Measurements from ENCODE around the gene ARMC6.
"Not testable (repeated sequence)": the region's sequence is repeated elsewhere in the genome, so short reads cannot be mapped to it uniquely, and the experiment has no call there.

The ARMC6 gene

DNA sequence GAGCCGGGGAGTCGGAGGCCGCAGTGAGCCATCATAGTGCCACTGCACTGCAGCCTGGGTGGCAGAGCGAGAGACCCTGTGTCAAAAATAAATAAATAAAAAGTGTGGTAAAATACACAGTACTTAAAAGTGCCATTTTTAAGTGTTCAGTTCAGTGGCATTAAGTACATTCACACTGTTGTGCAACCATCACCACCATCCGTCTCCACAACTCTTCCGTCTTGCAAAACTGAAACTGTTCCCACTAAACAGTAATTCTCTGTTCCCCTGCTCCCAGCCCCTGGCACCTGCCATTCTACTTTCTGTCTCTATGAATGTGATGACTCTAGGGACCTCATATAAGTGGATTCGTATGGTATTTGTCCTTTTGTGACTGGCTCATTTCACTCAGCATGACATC, 43.7 kb downstream of the ARMC6 start:
- no peak for DNase-seq

DNA sequence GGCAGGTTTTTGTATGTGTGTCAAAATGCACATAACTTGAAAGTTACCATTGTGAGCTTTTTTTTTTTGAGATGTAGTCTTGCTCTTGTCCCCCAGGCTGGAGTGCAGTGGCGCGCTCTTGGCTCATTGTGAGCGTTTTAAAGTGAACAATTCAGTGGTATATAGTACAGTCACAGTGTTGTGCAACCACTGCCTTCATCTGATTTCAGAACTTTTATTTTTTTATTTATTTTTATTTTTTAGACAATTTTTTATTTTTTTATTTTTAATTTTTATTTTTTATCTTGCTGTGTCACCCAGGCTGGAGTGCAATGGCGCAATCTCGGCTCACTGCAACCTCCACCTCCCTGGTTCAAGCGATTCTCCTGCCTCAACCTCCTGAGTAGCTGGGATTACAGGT, 45.4 kb downstream of the ARMC6 start:
- DNase-seq: no peak

DNA sequence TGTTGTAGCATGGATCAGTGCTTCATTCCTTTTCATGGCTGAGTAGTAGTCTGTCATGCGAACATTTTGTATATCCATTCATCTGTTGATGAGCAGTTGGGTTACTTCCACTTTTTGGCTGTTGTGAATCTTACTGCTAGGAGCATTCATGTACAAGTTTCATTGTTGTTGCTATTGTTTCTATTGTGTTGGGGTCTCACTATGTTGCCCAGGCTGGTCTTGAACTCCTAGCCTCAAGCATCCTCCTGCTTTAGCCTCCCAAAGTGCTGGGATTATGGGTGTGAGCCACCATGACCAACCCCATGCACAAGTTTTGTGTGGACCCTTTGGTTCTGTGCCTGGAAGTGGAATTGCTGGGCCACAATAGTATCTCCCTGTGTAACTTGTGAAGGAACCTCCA, 46.2 kb downstream of the ARMC6 start:
- no peak for DNase-seq

DNA sequence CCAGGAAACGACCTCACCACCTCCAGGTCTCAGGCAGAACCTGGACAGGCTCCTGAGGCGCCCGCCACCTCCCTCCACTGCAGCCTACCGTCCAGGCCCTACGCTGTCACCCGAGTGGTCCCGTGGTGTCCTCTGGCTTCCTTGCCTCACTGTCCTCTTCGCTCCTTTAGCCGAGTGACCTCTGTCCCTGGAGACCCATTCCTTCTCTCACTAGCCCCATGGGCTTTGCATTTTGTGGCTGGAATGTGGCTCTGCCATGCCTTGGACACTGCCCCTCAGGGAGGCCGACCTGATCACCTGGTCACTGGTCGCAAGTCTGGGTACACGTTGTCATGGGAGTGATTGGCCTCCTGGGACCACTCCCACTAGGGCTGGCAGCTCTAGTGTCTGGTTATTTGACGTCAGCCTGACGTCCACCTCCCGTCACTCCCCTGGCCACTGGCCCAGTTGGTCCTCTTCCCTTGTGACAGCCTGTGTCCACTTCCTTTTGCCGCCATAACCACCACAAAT, 48.3 kb downstream of the ARMC6 start:
- no peak for DNase-seq

DNA sequence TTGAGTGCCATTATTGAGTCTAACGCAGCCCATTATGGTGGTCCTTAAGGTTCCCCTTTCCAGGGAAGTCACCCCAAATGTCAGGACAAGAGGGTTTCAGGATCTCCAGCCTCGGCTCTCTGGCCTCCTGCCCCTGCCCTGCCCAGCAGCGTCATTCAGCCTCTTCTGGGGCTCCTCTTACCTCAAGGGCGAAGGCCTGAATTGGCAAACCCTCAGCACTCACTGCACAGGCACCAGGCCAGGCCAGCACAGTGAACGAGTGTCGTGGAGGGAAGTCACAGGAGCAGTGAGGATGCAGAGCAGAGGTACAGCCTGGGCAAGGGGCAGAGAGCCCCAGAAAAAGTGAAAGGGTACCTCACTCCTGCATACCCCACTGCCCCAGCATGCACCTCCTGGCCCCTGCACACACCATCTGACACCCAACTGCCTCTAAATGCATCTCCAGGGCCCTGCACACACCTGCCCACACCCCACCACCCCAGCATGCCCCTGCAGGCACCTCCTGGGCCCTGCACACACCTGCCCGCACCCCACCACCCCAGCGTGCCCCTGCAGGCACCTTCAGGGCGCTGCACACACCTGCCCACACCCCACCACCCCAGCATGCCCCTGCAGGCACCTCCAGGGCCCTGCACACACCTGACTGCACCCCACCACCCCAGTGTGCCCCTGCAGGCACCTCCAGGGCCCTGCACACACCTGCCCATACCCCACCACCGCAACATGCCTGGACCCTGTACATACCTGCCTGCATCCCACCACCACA, 50.2 kb downstream of the ARMC6 start:
- DNase-seq: no peak

DNA sequence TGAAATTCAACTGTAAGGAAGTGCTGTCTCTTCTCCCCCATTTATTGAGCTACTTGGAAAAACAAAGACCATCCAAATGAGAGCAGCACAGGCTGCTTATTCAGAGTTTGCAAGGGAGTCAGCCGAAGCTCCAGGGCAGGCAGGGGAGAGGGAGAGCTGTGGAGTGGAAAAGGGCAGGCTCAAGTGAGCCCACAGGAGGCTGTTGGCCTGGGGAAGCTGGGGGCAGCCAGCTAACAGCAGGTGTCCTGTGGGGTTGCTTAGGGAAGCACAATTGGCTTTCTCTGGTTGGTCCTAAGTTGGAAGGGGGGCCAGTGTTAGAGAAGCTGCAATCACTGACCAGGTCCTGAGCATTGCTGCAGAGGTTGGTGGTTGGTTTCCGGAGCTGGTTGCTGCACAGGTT, 54.3 kb downstream of the ARMC6 start:
- DNase-seq: no peak

DNA sequence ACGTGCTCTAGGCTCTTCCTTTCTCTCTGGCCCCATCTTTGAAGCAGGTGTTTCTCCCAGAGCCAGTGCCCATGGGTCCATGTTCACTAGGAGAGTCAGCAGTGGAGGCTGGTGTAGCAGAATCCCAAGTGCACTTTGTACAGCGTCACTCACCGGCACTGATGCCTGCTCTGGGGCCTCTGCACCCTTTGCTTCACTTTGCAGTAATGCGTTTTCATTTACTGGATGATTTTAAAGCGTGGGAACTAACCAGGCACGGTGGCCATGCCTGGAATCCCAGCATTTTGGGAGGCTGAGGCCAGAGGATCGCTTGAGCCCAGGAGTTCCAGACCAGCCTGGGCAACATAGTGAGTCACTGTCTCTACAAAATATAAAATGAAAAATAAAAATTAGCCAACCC, 61.1 kb downstream of the ARMC6 start:
- no peak for DNase-seq

DNA sequence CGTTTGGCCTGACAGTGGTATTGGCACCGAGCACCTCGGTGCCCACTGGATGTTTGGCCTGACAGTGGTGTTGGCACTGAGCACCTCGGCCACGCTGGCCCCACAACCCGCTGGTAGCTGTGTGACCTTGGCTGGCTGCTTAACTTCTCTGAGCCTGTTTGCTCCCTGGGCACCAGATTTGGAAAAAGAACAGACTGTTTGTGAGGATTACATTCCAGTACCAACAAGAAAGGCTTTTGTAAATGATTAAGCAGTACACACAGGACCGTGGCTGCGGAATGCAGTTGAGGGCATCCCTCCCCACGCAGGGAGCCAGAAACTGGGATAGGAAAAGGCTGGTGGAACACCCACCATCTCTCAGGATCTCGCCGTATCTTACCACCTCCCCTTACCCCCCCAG, 62.3 kb downstream of the ARMC6 start:
- no peak for DNase-seq

DNA sequence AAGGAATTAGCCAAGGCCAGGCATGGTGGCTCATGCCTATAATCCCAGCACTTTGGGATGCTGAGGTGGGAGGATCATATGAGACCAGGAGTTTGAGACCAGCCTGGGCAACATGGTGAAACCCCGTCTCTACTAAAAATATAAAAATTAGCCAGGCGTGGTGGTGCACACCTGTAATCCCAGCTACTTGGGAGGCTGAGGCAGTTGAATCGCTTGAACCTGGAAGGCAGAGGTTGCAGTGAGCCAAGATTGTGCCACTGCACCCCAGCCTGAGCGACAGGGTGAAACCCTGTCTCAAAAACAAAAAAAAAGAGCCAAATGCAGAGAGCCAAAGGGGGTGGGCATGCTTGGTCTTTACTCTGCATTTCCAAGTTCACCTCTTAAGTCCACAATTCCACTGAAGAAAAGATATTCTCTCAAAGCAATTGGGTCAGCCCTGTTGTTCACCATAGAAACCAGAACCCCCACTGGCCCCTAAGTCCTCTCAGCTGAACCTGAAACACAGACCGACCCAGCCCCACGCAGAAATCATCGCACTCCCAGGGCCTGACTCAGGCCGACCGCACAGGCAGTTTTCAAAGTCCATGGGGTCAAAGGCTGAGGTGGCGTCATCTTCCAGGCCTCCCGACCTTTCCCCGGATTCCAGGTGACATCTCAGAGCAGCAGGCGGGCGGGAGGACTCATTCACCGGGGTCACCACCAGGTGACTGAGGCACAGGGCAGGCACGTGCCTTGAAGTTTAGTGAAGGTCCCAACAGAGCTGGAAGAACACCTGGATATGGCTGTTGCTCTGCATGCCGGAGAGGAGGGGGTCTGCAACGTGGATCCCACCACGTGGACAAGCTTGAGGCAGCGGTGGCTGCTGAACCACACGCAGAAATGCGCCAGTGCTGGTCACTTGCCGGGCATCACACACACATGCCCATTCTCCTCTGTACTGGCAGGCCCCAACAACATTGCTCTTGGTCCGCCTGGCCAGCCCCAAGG, 63.5 kb downstream of the ARMC6 start:
- DNase-seq: no peak

DNA sequence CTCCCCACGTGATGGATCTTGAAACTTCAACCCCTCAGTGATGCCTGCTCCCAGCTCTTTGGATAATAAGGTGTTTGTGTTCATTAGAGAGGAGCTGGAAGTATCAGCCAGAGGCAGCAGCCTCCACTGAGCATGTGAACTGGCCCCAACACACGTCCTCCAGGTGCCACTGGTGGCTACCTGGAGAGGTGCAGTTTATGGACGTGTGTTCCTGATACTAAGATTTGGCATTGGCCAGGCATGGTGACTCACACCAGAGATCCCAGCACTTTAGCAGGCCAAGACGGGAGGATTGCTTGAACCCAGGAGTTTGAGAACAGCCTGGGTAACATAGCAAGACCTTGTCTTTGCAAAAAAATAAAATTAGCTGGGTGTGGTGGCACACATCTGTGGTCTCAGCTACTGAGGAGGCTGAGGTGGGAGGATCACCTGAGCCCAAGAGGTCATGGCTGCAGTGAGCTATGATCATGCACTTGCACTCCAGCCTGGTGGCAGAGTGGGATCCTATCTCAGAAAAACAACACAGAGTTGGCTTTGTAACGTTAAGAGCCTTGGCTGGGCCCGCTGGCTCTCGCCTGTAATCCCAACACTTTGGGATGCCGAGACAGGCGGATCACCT, 64.8 kb downstream of the ARMC6 start:
- DNase-seq: no peak

DNA sequence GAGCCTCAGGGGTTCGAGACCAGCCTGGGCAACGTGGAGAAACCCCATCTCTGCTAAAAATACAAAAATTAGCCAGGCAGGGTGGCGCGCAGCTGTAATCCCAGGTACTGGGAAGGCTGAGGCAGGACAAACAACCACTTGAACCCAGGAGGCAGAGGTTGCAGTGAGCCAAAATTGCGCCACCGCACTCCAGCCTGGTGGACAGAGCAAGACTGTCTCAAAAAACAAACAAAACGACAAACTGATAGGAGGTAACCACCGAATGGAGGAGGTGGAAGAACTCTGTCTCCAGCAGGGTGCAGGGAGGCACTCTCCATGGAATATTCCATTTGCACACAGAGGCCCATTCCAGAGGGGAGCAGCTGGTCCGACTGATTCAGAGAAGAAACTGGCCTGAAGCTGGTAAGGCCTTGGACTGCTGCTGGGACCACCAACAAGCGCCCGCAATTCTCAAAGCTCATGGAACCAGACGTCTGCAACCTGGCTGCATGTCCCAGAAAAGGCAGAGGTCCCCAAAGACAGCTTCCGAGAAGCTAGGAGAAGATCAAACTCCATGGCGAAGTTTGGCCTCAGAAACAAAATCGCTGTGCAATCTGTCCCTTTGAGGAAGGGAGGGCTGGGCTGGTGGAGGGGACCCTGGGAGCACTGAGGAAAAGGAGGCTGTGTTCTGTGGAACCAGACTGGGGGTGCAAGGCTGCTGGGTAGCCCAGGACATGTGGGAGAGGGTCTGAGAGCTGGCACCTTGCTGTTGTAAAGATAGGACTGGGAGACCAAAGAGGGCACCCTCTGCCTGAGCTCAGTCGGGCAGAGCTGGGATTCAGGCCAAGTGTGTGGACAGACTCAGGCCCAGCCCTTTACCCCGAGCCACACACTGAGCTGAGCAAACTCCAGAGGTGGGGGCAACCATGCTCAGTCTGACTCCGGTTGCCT, 65.6 kb downstream of the ARMC6 start:
- DNase-seq: no peak

DNA sequence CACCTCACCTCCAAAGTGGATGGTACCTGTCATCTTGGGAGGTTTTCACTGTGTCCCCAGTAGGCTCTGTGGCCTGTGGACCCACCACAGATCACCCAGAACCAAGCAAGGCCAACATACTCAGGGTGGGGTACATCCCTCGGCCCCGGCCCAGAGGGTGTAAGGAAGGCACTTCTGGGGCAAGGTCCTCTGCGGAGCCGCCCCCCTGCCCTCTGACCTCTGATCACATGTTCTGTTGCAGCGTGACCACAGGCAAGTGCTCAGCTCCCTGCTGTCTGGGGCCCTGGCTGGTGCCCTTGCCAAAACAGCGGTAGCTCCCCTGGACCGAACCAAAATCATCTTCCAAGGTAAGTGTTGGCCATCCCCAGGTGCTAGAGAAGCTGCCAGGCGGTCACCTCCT, 68.1 kb downstream of the ARMC6 start:
- DNase-seq: no peak

DNA sequence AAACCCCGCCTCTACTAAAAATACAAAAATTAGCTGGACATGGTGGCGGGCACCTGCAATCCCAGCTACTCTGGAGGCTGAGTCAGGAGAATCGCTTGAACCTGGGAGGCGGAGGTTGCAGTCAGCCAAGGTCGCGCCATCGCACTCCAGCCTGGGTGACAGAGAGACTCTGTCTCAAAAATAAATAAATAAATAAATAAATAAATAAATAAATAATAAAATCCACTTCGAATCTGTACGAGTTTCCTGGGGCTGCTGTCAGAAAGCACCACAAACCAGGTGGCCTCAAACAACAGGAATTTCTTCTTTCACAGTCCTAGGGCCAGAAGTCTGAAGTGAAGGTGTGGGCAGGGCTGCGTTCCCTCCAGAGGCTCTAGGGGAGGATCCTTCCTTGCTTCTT, 69.2 kb downstream of the ARMC6 start:
- DNase-seq: not testable (repeated sequence)

DNA sequence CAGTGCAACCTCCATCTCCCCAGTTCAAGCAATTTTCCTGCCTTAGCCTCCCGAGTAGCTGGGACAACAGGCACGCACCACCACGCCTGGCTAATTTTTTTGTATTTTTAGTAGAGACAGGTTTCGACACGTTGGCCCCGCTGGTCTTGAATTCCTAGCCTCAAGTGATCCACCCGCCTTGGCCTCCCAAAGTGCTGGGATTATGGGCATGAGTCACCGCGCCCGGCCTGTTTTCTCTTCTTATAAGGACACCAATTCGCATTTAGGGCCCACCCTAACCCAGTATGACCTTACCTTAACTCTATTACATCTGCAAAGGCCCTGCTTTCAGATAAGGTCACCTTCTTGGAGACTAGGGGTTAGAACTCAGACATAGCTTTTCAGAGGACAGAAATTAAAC, 69.8 kb downstream of the ARMC6 start:
- DNase-seq: no peak

DNA sequence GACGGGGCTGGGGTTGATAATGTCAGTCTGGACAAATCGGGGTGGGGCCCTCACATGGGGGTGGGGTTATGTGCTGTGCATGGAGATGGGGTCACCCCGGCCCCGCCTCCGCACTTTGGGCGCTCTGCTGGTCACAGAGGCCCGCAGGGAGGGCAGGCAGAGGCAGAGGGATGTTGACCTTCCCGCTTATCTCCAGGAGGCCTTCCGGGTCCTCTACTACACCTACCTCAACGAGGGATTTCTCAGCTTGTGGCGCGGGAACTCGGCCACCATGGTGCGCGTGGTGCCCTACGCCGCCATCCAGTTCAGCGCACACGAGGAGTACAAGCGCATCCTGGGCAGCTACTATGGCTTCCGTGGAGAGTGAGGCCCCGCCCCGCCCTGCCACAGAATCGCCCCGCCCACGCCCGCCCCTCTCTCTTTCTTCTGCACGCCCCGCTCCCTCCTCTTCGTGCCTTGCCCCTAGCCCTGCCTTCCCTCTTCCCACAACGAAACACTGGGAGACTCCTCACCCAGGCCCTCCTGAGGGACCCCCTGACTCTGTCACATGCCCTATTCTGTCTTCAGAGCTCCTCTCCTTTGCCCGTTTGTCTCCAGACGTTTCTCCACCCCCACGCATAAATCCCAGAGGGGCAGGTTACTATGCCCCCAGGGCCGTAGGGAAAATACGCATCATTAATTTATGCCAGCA, 72.1 kb downstream of the ARMC6 start:
- peak; percentile 40 for DNase-seq

DNA sequence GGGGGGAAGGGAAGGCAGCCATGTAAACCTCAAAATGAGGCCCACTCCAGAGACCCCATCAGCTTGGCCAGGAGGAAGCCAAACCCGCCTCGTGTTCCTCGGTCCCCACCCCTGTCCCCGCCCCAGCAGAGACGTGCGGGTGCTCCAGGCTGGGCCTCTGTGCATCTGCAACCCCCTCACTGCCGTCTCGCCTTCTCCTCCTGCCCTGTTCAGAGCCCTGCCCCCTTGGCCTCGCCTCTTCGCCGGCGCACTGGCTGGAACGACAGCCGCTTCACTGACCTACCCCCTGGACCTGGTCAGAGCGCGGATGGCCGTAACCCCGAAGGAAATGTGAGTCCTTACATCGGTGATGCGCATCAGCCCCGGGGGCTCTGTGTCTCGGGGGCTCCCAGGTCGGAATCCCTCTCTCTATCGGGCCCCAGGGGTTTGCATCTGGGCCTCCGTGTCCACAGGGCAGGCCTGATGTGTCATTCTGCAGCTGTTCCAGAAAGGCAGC, 72.7 kb downstream of the ARMC6 start:
- DNase-seq: no peak

DNA sequence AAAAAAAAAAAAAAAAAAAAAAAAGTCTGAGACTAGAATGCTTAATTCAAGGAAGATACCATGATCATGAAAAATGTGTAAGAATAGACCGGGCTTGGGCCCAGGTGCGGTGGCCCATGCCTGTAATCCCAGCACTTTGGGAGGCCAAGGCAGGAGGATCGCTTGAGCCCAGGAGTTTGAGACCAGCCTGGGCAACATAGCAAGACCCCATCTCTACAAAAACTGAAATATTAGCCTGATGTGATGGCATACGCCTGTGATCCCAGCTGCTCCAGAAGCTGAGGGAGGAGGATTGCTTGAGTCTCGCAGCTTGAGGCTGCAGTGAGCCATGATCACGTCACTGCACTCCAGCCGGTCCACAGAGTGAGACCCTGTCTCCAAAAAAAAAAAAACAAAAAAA, 73.5 kb downstream of the ARMC6 start:
- not testable (repeated sequence) for DNase-seq

DNA sequence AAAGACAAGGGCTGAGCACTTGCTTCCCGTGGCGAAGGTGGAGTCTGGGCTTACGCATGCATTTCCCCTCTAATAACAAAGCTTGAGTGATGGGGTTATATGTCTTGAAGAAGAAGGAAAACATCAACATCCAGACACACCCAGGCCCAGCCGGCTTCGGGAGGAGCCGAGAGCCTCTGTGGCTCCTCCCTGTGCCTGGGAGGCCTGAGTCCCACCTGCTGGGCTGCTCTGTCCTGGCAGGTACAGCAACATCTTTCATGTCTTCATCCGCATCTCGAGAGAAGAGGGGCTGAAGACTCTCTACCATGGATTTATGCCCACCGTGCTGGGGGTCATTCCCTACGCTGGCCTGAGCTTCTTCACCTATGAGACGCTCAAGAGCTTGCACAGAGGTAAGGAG, 74.3 kb downstream of the ARMC6 start:
- DNase-seq: no peak
